ENCODE data around the gene SPPL2C.

GRCh38 chr17:45837187-45837586, 7.5 kb upstream of the SPPL2C start:
- no peak for TF ChIP-seq CTCF (IDR thresholded peaks at IDR 0.05; ENCODE audit: low read length)
- TF ChIP-seq EZH2 (IDR thresholded peaks at IDR 0.05; ENCODE audit: borderline replicate concordance, low read length), result no peak

Data from OCI-LY1 (cell line).